NCI-H510A (cell line): ENCODE results near the gene KDELR3.
"Not testable (repeated sequence)": the region's sequence is repeated elsewhere in the genome, so short reads cannot be mapped to it uniquely, and the experiment has no call there.

Experiments used
- DNase-seq: peaks from one replicate; lab custom pipeline; 2025; lab: John Stamatoyannopoulos, UW

KDELR3 gene

DNA sequence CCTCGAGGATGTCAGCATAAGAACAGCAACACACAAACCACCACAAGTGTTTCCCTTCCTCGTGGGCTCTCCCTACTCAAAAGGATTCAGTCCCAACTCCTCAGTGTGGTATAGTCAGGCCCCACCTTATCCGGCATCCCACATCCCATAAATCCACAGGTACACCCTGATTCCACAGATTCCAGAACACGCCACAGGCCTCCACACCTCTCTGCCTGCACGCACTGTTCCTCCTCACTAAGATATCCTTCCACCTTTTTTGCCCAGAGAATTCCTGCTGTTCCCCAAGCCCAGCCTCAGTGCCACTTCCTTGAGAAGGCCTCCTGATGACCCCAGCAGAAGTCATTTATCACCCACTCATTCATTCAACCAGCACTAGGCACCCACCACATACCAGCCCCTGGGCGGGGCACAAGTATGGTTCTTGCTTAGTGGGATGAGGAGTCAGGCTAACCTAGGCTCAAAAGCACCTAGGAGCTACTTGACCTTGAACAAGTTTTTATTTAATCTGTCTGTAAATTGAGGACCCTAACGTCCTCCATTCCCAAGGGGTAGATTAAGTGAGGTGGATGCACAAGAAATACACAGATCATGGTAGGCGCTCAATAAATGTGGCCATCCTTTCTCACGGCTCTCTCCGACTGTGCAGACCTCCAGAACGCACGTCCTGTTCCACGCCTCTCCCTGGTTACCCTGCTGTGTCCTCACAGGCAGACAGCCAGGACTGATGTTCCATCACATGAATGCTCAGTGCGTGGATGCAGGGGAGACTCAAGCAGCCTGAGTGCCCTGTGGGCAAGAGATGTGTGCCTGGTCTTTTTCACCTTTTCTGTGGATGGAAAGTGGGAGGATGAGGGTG is 10.8 kb upstream of the KDELR3 start:
- DNase-seq: no peak

DNA sequence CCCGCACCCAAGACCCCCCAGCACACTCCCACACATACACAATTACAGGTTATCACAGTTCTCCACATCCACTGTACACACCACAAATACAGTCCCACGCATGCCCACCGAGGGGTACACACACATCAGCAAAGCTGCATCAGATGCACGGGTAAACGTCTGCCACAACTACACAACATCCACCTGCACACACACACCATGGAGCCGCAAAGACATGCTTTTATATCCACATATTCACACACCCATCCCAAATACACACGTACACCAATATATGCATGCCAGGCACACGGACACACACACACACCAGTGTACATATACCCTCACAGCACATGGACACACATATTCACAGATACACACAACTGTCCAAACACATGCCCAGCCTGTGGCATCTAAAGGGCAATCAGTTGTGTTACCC is 7.5 kb upstream of the KDELR3 start:
- no peak for DNase-seq

DNA sequence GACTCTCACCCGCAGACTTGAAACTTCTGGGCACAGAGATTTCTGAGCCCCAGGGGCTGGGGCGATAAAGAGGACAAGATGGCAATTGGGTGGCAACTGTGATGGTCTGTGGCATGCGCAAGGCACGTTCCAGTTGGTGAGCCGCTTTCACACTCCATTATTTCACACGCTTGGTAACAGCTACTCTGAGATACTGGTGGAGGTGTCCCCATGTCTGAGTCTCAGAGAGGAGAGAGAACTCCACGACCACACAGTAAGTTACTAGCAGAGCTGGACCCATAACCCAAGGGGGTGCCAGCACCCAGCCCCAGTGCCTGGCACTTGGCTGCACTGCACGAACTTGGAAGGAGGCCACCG is 6.9 kb upstream of the KDELR3 start:
- no peak for DNase-seq

DNA sequence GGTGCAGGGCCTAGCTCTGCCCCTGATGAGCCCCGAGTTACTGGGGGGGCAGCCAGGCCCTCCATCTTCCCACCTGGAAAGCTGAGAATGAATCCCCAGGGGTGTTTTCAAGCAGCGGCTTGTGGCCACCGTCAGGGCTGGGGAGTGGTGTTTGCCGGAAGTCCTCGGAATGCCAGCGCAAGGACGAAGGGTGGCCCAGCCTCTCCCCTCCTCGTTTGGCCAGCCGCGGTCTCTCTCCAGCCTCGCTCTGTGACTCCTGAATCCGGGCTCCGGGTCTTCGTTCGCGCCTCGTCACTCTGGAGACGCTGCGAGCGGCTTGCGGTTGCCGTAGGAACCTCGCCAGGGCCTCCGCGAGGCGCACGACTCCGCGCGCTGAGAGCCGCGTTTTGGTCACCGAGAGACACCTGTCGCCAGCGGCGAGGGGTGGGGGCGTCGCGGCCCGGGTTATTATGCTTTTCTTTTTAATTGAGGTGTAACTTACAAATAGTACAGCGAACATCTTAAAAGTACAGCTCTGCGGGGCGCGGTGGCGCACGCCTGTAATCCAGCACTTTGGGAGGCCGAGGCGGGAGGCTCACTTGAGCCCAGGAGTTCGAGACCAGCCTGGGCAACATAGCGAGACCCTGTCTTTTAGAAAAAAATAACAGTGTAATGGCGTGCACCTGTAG is 6.3 kb upstream of the KDELR3 start:
- peak; percentile 65 for DNase-seq

DNA sequence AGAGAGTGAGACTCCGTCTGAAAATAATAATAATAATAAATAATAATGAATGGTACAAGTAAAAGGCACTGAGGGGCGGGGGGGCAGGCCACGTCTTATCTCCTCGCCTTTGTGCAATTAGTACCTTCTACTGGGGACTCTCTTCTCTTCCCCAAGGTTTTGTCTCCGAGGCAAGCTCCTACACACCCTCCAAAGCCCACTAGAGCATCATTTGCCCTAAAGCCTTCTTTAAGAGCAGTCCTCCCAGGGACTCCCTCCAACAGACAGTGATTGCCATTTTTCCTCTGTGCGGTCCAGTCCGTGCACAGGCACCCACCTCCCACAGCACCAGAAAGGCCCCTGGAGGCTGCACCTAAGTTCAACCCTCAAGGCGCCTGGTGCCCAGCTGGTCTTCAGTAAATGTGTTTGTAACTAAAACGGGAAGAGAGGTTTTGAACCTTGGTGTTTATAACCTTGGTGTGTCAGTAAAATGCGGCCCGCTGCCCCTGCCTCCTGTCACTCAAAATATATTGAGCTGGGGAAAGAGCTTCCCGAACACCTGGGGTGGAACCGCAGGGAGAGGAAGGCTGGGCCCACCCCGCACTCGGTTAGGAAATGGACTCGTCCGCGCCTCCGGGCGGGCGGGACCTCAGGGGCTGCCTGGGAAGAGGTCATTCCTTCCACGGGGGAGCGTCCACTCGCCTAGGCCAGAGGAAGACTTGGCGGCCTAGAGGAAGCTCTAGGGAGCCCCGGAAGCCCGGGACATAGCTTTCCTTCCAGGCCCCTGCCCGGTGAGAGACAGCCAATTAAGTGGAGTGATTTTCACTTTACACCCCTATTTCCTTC is 4.7 kb upstream of the KDELR3 start:
- no peak for DNase-seq

DNA sequence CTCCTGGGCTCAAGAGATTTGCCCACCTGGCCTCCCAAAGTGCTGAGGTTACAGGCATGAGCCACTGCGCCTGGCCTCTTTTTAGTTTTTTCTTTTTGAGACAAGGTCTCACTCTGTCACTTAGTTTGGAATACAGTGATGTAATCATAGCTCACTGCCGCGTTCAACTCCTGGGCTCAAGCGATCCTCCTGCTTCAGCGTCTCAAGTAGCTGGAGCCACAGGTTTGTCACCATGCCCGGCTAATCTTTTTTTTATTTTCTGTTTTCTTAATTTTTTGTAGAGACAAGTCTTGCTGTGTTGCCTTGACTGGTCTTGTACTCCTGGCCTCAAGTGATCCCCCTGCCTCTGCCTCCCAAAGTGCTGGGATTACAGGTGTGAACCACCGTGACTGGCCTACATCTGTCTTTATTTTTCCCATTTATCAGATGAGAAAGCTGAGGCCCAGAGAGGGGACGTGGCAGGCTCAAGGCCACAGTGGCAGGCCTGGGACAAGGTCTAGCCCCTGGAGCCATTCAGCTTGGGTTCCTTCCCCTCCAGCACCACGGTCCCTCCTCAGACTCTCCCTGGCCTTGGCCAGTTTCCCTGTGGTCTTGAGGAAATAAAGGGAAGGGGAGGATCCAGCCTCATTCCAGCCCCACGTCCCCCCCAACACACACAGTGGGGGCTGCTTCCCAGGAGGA is 2.8 kb upstream of the KDELR3 start:
- no peak for DNase-seq

DNA sequence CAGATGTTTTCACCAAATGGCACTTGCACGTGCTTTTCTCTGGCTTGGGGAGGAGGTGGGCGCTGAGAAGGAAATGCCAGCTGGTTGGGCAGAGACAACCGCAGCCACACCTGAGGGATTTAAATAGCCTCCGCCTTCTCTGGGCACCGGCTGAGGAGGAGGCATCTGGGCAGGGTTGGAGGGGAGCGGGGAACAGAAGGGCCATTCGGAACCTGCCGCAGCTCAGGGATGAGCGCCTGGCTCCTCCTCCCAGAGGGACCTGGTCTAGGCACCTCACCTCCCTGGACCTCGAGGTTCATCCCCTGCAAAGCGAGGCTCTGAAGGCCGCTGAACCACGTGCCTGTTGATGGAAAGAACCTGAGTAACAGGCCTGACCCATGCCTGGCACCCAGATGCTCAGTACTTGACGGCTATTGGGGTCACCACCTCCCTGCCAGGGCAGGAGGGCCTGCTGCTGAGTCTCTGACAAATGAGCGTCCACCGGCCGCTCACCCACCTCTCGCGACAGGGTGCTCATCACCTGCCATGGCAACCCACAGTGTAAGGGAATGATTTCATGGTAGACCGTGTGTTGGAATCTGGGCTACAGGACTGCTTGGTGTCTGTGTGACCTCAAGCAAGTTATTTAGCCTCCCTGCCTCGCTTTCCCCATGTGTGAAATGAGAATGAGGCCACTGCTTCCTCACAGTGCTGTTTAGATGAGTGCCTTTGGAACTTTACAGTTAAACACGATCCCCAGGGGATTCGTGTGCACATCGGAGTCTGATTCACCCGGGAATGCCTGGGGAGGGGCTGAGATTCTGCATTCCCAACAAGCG is 2.0 kb upstream of the KDELR3 start:
- no peak for DNase-seq

DNA sequence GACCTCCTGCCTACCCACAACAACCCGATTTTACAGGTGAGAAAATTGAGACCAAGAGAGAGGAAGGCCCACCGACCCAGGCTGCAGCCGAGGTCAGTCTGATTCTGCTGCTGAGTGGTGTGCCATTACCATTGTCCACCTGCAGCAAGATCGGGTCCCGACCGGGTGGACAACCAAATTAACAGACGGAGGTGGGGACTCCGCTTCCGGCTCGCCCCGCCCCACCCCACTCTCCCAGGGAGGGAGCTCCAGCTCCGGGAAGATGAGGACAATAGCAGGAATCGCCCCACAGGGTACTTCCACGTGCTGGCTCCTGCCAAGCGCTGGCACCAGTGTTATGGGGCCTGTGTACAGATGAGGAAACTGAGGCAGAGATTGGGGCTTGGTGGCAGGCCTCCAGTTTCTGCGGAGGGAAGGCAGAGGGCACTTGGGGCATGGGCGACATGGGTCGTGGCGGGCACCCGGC is 425 bp upstream of the KDELR3 start:
- DNase-seq: no peak

DNA sequence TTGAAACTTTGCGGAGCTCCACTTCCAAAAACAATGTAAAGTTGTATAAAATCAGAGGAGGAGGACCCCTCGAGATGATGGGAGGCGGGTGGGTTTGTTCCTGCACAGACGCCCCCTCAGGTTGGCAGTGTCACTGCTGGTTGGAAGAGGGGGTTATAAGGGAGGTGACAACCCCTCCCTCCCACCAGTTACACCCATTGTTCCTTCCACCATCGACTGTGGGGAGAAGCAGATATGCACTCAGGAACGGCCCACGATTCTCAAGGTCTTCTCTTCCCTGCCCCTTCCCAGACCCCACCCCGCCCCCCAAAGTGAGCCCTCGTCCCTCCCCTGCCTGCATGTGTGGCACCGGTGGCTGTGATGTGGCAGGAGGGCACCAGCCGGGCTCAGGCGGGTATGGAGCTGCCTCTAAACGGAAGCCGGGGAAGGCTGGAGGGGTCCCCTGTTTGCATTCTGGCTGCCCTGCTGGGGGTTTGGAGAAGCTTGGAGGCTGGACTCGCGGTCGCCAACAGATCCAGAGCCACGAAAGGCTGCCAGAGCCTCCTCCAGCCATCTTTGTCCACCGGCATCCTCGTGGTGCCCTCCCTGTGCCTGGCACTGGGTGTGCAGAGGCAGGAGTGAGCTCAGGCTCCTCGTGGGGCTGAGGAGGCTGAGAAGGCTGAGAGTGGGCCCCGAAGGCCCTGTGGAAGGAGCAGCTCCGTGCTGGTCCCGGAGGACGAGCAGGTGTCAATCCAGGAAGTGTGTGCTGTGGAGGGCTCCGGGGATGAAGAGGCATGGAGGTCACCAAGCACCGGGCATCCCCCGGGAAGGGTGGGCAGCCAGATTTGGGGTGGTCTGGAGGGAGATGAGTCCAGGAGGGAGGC is 778 bp downstream of the KDELR3 start:
- no peak for DNase-seq

DNA sequence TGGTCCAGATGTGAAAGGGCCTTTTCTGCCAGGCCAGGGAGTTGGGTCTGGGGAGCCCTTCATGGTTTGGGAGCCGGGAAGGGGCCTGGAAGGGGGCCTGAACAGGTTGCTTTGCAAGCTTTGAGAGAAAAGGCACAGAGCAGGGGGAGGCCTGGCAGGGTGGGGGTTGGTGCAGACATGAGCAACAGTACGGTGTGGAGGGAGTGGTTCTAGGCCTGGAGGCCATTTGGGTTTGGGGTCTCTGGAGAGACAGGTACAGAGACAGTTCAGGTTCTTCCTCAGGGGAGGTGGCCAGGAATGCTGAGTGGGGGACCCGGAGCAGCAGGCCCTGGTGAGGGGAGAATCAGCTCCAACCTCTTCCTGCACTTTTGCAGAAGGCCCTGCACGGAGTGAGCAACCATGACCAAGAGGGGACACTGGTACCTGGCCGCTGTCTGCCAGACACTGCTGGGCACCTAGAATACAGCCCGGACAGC is 1.4 kb downstream of the KDELR3 start:
- no peak for DNase-seq

DNA sequence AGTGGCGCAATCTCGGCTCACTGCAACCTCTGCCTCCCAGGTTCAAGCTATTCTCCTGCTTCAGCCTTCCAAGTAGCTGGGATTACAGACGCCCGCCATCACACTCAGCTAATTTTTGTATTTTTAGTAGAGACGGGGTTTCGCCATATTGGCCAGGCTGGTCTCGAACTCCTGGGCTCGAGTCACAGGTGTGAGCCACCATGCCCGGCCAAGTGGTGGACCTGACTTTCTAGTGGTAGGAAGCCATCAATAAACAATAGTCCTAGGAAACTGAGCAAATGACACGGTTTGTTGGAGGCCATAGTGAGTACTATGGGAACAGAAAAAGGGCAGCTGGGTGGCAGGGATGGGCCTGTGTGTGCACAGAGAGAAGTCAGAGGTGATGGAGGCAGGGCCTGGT is 2.3 kb downstream of the KDELR3 start:
- not testable (repeated sequence) for DNase-seq

DNA sequence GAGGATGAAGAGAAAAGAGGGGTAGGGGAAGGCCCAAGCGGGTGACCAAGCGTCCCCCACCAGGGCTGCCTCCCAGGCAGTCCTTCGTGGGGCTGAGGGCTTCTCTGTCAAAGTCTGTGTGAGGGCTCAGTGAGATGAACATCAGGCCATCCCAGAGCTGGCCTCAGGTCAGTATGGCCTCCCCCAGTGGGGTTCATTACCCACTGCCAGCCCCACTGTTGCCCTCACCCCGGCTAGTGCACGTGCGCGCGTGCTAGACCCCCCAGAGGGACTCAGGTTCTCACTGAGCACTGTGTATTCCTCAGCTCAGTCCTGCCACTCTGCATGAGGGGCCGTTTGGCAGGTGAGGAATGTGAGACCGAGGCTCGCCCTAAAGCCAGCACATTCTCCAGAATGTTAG is 3.3 kb downstream of the KDELR3 start:
- DNase-seq: no peak

DNA sequence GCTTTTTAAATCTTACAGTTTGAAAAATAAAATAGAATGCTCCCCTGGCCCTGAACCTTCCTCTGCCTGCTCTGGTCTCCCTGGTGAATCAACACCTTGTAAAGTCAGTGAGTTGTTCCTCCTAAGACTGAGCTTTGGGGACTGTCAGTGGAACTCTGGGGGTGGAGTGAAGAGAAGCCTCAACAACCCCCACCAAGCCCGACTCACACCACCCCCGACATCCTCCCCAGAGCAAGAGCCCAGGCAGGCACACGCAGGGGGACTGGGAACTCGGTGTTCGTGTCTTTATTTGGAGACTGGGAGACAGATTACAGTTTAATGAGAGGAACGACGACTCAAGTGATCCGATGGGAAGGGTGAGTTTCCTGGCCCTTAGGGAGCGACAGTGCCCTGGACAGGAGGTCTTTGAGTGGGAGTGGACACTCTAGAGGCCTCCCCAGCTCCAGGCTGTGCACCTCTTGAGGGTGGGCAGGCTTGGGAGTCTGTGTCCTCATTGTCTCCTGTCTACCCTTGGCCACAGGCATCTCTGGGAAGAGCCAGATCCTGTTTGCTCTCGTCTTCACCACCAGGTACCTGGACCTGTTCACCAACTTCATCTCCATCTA is 6.2 kb downstream of the KDELR3 start:
- no peak for DNase-seq

DNA sequence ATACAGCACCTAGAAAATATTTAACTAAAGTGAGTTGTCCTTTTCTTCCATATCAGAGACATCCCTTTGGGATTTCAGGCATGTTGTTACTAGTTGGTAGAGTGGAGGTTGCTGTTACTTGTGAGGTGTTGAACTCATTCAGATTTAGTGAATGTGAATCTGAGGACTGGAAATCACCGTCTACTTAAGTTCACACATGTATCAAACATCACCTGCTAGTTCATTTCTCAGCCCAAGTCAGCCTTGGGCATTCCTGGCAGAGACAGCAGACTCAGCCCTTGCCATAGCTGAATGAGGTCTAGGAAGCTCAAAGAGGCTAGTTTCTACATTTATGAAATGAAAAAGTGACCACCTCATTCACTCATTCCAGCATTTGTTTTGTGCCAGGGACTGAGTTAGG is 9.7 kb downstream of the KDELR3 start:
- no peak for DNase-seq

DNA sequence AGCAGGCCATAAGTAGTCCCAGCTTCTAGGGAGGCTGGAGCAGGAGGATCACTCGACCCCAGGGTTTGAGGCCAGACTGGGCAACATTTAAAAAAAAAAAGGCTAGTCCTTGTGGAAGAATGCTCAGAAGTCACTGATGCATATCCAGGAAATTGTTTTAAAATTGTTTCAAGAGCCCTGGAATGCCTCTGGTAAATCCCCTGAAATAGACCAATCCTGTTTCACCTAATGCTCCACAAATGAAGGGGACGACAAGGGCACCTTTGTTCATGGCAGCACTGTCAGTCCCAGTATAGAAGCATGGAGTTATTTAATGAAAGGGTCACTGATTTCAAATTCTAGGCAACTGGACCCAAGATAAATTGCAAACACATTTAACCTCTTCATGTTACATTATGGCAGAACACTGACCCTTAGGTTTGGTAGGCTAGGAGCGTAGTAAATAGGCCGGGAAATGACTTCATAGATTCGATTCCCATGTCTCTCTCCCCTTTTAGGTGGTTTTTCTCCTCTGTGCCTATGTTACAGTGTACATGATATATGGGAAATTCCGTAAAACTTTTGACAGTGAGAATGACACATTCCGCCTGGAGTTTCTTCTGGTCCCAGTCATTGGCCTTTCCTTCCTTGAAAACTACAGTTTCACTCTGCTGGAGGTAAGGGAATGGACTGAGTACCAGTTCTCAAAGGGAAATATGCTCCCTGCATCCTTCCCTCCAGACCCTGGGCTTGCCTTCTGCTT is 11.4 kb downstream of the KDELR3 start:
- DNase-seq: no peak

DNA sequence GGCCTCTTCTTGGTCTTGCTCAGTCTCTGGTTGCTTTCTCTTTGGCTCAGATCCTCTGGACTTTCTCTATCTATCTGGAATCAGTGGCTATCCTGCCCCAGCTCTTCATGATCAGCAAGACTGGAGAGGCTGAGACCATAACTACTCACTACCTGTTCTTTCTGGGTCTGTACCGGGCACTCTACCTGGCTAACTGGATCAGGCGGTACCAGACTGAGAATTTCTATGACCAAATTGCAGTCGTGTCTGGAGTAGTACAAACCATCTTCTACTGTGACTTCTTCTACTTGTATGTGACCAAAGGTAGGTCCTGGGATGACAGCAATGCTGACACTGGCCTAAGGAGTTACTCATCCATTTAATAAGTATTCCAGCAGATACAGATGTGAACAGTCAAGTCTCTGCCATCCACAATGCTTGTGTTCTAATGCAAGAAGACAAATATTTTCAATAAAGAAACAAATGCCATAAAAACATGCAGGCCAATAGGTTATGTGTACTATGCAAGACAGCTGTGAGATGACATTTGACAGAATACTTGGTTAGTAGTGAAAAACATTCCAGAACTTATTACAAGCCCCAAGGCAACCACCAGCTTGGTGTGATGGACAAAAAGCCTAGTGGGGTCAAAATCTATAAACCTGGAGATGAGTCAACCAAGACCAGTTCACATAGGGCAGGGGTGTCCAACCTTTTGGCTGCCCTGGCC is 13.4 kb downstream of the KDELR3 start:
- no peak for DNase-seq

DNA sequence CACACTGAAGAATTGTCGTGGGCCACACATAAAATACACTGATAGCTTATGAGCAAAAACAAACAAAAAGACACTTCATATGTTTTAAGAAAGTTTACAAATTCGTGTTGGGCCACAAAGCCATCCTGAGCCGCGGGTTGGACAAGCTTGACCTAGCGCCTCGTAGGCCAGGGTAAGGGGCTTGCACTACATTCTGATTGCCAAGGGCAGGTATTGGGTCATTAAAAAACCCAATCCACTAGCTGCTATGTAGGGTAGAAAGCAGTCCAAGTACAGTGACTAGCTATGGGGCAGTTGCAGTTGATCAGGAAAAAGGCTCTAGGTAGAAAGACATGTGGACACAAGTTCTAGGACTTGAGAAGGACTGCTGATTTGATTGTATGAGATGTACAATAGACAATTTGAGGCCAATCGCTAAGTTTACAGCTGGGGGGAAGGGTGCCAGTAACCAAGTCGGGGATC is 14.0 kb downstream of the KDELR3 start:
- no peak for DNase-seq

DNA sequence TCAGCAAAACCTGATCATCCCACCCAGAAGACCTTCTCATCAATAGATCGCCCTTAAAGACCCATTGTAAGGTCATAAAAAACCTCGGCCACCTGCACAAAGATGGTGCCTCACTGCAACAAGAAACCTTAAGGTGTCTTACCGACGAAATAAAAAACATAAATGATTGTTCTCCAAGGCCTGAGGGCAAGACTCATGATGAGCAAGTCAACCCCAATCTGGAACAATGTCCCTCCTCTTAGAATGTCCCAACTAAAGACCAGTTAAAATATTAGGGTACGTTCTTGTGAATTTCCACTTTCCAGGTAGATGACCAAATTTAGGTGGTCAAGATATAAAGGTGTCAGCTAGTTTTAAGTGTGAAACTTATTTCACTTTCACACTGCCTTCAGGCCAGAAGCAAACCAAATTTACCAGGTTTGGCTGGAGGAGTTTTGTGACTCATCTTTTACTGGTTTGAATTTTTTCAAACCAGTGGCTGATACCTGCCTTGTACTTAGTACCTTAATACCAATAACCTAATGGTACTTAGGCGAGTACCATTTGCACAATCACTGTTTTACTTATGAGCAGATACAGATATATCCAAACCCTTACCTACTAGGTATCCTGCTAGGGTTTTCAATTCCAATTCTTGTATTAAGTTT is 14.9 kb downstream of the KDELR3 start:
- DNase-seq: no peak
